ENCODE results near the gene ESRRG. TPM values are rescaled to one million over a fixed set of nuclear protein-coding genes. Genes with fewer than 3 reads are reported as not detected.

Gene ESRRG
- total RNA-seq, 3 donors from 2014 or later: 0.58 to 1.1 (median 0.58) TPM

GRCh38 chr1:216614011-216614934, 109.0 kb downstream of the ESRRG start:
- DNase-seq (no peak), ATAC-seq (no peak)
- Histone ChIP-seq H3K4me3 (no peak overlapping the region), H3K4me1 (ENCODE audit: low read depth) (no peaks in the 10 kb centered on the region), H3K9me3 (no peaks in the 10 kb centered on the region), H3K36me3 (ENCODE audit: low read depth) (no peaks in the 10 kb centered on the region)
- intact Hi-C loops (cut with DNase I, micrococcal nuclease): no loop called here
- TF ChIP-seq, protein P1, sequence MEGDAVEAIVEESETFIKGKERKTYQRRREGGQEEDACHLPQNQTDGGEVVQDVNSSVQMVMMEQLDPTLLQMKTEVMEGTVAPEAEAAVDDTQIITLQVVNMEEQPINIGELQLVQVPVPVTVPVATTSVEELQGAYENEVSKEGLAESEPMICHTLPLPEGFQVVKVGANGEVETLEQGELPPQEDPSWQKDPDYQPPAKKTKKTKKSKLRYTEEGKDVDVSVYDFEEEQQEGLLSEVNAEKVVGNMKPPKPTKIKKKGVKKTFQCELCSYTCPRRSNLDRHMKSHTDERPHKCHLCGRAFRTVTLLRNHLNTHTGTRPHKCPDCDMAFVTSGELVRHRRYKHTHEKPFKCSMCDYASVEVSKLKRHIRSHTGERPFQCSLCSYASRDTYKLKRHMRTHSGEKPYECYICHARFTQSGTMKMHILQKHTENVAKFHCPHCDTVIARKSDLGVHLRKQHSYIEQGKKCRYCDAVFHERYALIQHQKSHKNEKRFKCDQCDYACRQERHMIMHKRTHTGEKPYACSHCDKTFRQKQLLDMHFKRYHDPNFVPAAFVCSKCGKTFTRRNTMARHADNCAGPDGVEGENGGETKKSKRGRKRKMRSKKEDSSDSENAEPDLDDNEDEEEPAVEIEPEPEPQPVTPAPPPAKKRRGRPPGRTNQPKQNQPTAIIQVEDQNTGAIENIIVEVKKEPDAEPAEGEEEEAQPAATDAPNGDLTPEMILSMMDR (IDR thresholded peaks at IDR 0.05): no peak

GRCh38 chr1:216612291-216612690, 110.9 kb downstream of the ESRRG start:
- no peak overlapping the region for H3K4me3 ChIP-seq
- H3K4me1 ChIP-seq (ENCODE audit: low read depth): no peaks in the 10 kb centered on the region
- H3K9me3 ChIP-seq: no peaks in the 10 kb centered on the region
- intact Hi-C loops (cut with DNase I, micrococcal nuclease): no loop called here
- DNase-seq (no peak), ATAC-seq (no peak)
- no peaks in the 10 kb centered on the region for H3K36me3 ChIP-seq (ENCODE audit: low read depth)
- TF ChIP-seq, protein P1 (IDR thresholded peaks at IDR 0.05): no peak

DNA sequence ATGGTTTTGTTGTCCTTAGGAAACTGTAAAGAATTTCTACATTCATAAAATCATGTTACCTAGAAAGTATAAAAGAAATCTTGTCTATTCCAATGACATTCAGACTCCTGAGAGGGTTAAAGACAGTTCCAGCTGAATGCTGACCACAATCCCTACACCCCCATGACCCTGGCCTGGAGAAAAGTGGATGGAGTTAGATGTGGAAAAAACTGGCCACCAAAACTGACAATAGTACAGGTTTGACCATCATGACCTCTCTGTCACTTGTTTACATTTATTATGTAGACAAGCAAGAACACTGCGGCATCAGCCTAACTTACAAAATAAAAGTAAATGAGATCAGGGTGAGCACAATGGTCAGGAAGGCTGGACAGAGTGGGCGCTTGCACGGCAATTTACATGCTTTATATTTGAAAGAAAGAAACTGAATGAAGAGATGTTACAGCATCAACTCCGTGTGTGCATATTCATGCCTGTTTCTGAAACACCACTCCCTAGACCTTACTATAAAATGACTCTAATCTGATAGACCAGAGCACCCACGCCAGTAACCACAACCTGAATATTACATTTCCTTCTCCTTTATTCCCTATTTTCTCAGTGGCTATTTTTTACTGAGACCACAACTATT, 116.0 kb downstream of the ESRRG start:
- ATAC-seq: no peak
- intact Hi-C loops (cut with DNase I, micrococcal nuclease): no loop called here
- peaks cover 4% of the 10 kb centered on the region for H3K4me1 ChIP-seq (ENCODE audit: low read depth)
- DNase-seq: no peak
- TF ChIP-seq, protein P1 (IDR thresholded peaks at IDR 0.05): no peak
- H3K9me3 ChIP-seq: no peaks in the 10 kb centered on the region
- no peak overlapping the region for H3K4me3 ChIP-seq
- H3K36me3 ChIP-seq (ENCODE audit: low read depth): no peaks in the 10 kb centered on the region

GRCh38 chr1:216606047-216606637, 117.1 kb downstream of the ESRRG start:
- H3K4me3 ChIP-seq: no peak overlapping the region
- TF ChIP-seq, protein P1 (IDR thresholded peaks at IDR 0.05): no peak
- intact Hi-C loops (cut with DNase I, micrococcal nuclease): no loop called here
- DNase-seq: no peak
- H3K4me1 ChIP-seq (ENCODE audit: low read depth): peaks cover 4% of the 10 kb centered on the region
- no peaks in the 10 kb centered on the region for H3K36me3 ChIP-seq (ENCODE audit: low read depth)
- H3K9me3 ChIP-seq: no peaks in the 10 kb centered on the region
- ATAC-seq: no peak

DNA sequence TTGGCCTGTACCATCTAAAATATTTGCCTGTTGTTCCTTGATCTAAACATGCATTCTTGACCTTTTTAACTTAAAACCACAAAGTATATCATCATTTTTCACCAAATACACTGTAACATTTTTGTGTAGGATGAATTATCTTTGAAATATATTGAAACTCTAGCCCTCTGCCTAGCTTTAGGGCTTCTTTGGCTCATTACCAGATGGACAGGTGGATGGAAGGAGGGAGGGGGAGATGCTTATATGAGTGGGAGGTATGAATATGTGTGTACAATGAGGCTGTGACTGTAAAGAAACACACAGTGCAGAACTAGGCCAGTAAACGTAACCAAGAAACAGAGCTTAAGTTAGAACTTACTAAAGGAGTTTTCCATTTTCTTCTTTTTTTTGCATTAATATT, 118.5 kb downstream of the ESRRG start:
- Histone ChIP-seq H3K4me1 (ENCODE audit: low read depth) (peaks cover 4% of the 10 kb centered on the region), H3K4me3 (no peak overlapping the region), H3K36me3 (ENCODE audit: low read depth) (no peaks in the 10 kb centered on the region), H3K9me3 (no peaks in the 10 kb centered on the region)
- intact Hi-C loops (cut with DNase I, micrococcal nuclease): no loop called here
- ATAC-seq (no peak), DNase-seq (no peak)
- TF ChIP-seq, protein P1 (IDR thresholded peaks at IDR 0.05): no peak
